ENCODE measurements around the gene MAMDC4.

GRCh38 chr9:136828474-136829140 is 23.5 kb upstream of the MAMDC4 start:
- TF ChIP-seq CTCF (conservative IDR thresholded peaks at IDR 0.05; ENCODE audit: low read depth in 2 of 2) (no peak), EZH2 (IDR thresholded peaks at IDR 0.05; ENCODE audit: low read depth, unreplicated experiment) (no peak), REST (IDR thresholded peaks at IDR 0.05; ENCODE audit: unreplicated experiment) (no peak), CREB1 (CRISPR knock-in tag; IDR thresholded peaks at IDR 0.05; ENCODE audit: low read depth) (no peak), POLR2AphosphoS5 (IDR thresholded peaks at IDR 0.05; ENCODE audit: low read depth) (no peak), EZH2phosphoT487 (IDR thresholded peaks at IDR 0.05; ENCODE audit: unreplicated experiment) (no peak), ZNF114 (CRISPR knock-in tag; IDR thresholded peaks at IDR 0.05) (no peak), JUNB (IDR thresholded peaks at IDR 0.05; ENCODE audit: unreplicated experiment) (no peak), ZNF462 (CRISPR knock-in tag; IDR thresholded peaks at IDR 0.05) (no peak), ETS1 (IDR thresholded peaks at IDR 0.05) (no peak)

Data from GM23338 (cell line).